HEK293 (cell line): Measurements from ENCODE around the gene SPTLC3.

Experiments
- CTCF ChIA-PET: fragments of 350-600 bp; formaldehyde crosslinking; extraction: SDS; loops from one replicate; lab custom pipeline; 2021; ENCODE audit warnings: antibody characterized with exemption; lab: Yijun Ruan, JAX
- POLR2A ChIA-PET: fragments of 300-600 bp; formaldehyde crosslinking; extraction: SDS; loops from one replicate; lab custom pipeline; 2020; ENCODE audit warnings: antibody characterized with exemption, inconsistent platforms; lab: Yijun Ruan, JAX
- H3K27ac ChIP-seq: fragments of 200-500 bp; sonication (Bioruptor generic); 2 replicates; pipeline ENCODE4 v1.5.1; 2014; ENCODE audit warnings: low read depth, low read length, control low read depth, inconsistent platforms; ENCODE audit errors: extremely low read depth
- H3K36me3 ChIP-seq, 2 experiments: fragments of 200-500 bp in 1 of 2; sonication (Bioruptor generic) in 1 of 2; 1 replicate in 1 of 2; 2 replicates in 1 of 2; pipeline ENCODE4 v1.5.1; 2014 to 2017; ENCODE audit warnings: inconsistent platforms in 2 of 2, low read length in 2 of 2; ENCODE audit not compliant: control insufficient read depth in 2 of 2, insufficient read depth in 1 of 2
- H3K4me1 ChIP-seq: fragments of 200-500 bp; sonication (Bioruptor generic); 2 replicates; pipeline ENCODE4 v1.5.1; 2014; ENCODE audit warnings: mild to moderate bottlenecking, low read length, inconsistent platforms; ENCODE audit not compliant: control insufficient read depth, insufficient read depth
- H3K4me3 ChIP-seq: 2 replicates; pipeline ENCODE4 v1.5.1; 2011; ENCODE audit warnings: low read depth, mild to moderate bottlenecking, control low read depth, low read length, moderate library complexity
- H3K9me3 ChIP-seq: fragments of 200-500 bp; sonication (Bioruptor generic); 2 replicates; pipeline ENCODE4 v1.5.1; 2014; ENCODE audit warnings: low read depth, low read length, inconsistent platforms; ENCODE audit not compliant: control insufficient read depth, insufficient read depth
- GLIS1 ChIP-seq: fragments of 450-650 bp; formaldehyde crosslinking; IDR thresholded peaks from 2 replicates; pipeline ENCODE4 v1.5.1; 2016; ENCODE audit warnings: missing biosample characterization, missing genetic modification characterization
- MYNN ChIP-seq: fragments of 450-650 bp; formaldehyde crosslinking; IDR thresholded peaks from 2 replicates; pipeline ENCODE4 v1.5.1; 2016; ENCODE audit warnings: missing biosample characterization, missing genetic modification characterization, borderline replicate concordance
- MZF1 ChIP-seq: fragments of 450-650 bp; formaldehyde crosslinking; IDR thresholded peaks from 2 replicates; pipeline ENCODE4 v1.5.1; 2017; ENCODE audit warnings: missing biosample characterization, missing genetic modification characterization, borderline replicate concordance
- RBAK ChIP-seq: fragments of 450-650 bp; formaldehyde crosslinking; IDR thresholded peaks from 2 replicates; pipeline ENCODE4 v1.5.1; 2016; ENCODE audit warnings: missing biosample characterization, missing genetic modification characterization
- TCF7L2 ChIP-seq: IDR thresholded peaks from 2 replicates; pipeline ENCODE4 v1.6.1; 2011; ENCODE audit warnings: low read depth, mild to moderate bottlenecking, inconsistent platforms, low read length, moderate library complexity, borderline replicate concordance
- WT1 ChIP-seq: fragments of 450-650 bp; formaldehyde crosslinking; IDR thresholded peaks from 2 replicates; pipeline ENCODE4 v1.5.1; 2016; ENCODE audit warnings: missing biosample characterization, missing genetic modification characterization
- ZBTB21 ChIP-seq: fragments of 450-650 bp; formaldehyde crosslinking; IDR thresholded peaks from 2 replicates; pipeline ENCODE4 v1.5.1; 2017; ENCODE audit warnings: missing biosample characterization, missing genetic modification characterization
- ZNF174 ChIP-seq: fragments of 450-650 bp; formaldehyde crosslinking; IDR thresholded peaks from 2 replicates; pipeline ENCODE4 v1.5.0; 2017; ENCODE audit warnings: missing biosample characterization, mild to moderate bottlenecking, missing genetic modification characterization
- ZNF214 ChIP-seq: fragments of 450-650 bp; formaldehyde crosslinking; IDR thresholded peaks from 2 replicates; pipeline ENCODE4 v1.5.1; 2017; ENCODE audit warnings: missing biosample characterization, mild to moderate bottlenecking, missing genetic modification characterization, borderline replicate concordance
- ZNF324 ChIP-seq: fragments of 450-650 bp; formaldehyde crosslinking; IDR thresholded peaks from 2 replicates; pipeline ENCODE4 v1.5.1; 2016; ENCODE audit warnings: missing biosample characterization, missing genetic modification characterization
- ZNF366 ChIP-seq: fragments of 450-650 bp; formaldehyde crosslinking; conservative IDR thresholded peaks from 2 replicates; pipeline ENCODE4 v1.5.1; 2016; ENCODE audit warnings: missing biosample characterization, missing genetic modification characterization
- ZNF404 ChIP-seq: fragments of 450-650 bp; formaldehyde crosslinking; IDR thresholded peaks from 2 replicates; pipeline ENCODE4 v1.5.1; 2017; ENCODE audit warnings: missing biosample characterization, missing genetic modification characterization
- ZNF473 ChIP-seq: fragments of 450-650 bp; formaldehyde crosslinking; IDR thresholded peaks from 2 replicates; pipeline ENCODE4 v1.5.1; 2017; ENCODE audit warnings: missing biosample characterization, missing genetic modification characterization
- ZNF501 ChIP-seq: fragments of 450-650 bp; formaldehyde crosslinking; IDR thresholded peaks from 2 replicates; pipeline ENCODE4 v1.5.1; 2016; ENCODE audit warnings: missing biosample characterization, missing genetic modification characterization
- ZNF510 ChIP-seq: fragments of 450-650 bp; formaldehyde crosslinking; IDR thresholded peaks from 2 replicates; pipeline ENCODE4 v1.5.1; 2018; ENCODE audit warnings: mild to moderate bottlenecking, missing genetic modification characterization, missing biosample characterization; ENCODE audit not compliant: insufficient replicate concordance
- ZNF571 ChIP-seq: fragments of 450-650 bp; formaldehyde crosslinking; IDR thresholded peaks from 2 replicates; pipeline ENCODE4 v1.5.0; 2017; ENCODE audit warnings: missing biosample characterization, missing genetic modification characterization
- ZNF658 ChIP-seq: fragments of 450-650 bp; formaldehyde crosslinking; IDR thresholded peaks from 2 replicates; pipeline ENCODE4; 2016; ENCODE audit warnings: missing biosample characterization, missing genetic modification characterization
- ZNF776 ChIP-seq: fragments of 450-650 bp; formaldehyde crosslinking; IDR thresholded peaks from 2 replicates; pipeline ENCODE4 v1.5.0; 2017; ENCODE audit warnings: missing biosample characterization, missing genetic modification characterization, borderline replicate concordance
- TF ChIP-seq, protein P1 (sequence below): fragments of 450-650 bp; formaldehyde crosslinking; IDR thresholded peaks from 2 replicates; pipeline ENCODE4 v1.5.1; 2017; ENCODE audit warnings: missing biosample characterization, missing genetic modification characterization
- TF ChIP-seq, protein P2 (sequence below): fragments of 450-650 bp; formaldehyde crosslinking; IDR thresholded peaks from 2 replicates; pipeline ENCODE4 v1.5.1; 2016; ENCODE audit warnings: missing biosample characterization, missing genetic modification characterization
- TF ChIP-seq, protein P3 (sequence below): fragments of 450-650 bp; formaldehyde crosslinking; IDR thresholded peaks from 2 replicates; pipeline ENCODE4 v1.5.1; 2016; ENCODE audit warnings: missing biosample characterization, missing genetic modification characterization
- TF ChIP-seq, protein P4 (sequence below): fragments of 450-650 bp; formaldehyde crosslinking; IDR thresholded peaks from 2 replicates; pipeline ENCODE4 v1.5.1; 2016; ENCODE audit warnings: missing biosample characterization, missing genetic modification characterization

The SPTLC3 gene

DNA sequence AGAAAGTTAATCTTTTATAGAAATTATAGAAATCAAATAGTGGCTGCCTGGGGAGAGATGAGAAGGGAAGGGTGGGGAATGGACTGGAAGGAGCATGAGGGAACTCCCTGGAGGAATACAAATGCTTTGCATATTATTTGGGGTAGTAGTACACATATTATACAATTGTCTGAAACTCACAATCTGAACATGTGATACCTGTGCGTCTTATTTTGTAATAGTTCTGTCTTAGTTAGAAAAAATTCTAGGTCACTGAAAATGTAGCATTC lies 30.7 kb upstream of the SPTLC3 start:
- CTCF ChIA-PET: no interaction called here
- TF ChIP-seq ZBTB21 (tag by site-specific recombination) (no peak), ZNF776 (no peak), ZNF174 (no peak), MYNN (tag by site-specific recombination) (no peak), ZNF366 (no peak)
- TF ChIP-seq, all 188 proteins: peak for 0

DNA sequence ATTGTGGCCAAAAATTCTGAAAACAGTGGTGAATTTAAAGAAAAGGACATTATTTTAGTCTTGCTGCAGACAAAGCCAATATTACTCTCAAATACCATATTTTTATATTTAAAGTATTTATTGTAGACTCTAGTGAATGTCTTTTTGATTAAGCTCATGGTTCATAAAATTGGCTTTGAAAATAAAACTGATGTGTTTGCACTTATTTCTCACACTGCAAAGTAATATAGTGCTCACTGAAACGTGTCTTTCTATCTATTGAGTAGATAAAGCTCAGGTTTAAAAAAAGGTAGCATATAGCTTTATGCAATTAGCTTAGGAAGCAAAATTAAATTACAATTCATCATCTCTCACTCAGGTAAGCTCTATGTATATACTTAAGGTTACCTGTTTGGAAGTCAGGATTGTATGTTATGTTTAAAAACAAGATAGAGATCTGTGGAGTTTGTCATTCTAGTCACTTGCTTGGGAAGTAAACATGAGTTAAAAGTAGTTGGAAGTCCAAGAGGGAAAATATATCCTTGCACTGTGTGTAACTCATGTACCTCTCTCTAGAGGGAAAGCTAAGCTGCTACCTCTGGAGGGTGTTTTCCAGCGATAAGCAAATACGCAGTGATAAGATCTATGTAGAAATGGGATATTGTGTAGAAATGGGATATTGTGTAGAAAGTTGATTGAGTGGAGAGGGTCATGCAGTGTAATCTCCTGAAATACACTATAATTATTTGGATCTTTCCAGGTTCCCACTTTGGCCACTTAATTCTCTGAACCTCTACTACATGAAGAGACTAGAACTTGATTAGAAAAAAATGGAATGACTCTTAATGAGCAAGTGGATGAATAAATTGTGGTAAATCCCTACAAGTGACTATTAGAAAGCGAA lies 29.9 kb upstream of the SPTLC3 start:
- ChIA-PET CTCF (interaction anchor here (0.9 kb wide), 2 partner anchors 9 to 126 kb away, joined by 4 to 5 read pairs; no protein-coding TSS in a partner anchor), POLR2A (no interaction called here)
- H3K36me3 ChIP-seq: no peaks in the 10 kb centered on the region
- H3K27ac ChIP-seq: no peak overlapping the region
- H3K9me3 ChIP-seq: no peaks in the 10 kb centered on the region
- H3K4me3 ChIP-seq: no peak overlapping the region
- no peaks in the 10 kb centered on the region for H3K4me1 ChIP-seq
- TF ChIP-seq ZNF501 (tag by site-specific recombination): no peak
- TF ChIP-seq, protein P1, sequence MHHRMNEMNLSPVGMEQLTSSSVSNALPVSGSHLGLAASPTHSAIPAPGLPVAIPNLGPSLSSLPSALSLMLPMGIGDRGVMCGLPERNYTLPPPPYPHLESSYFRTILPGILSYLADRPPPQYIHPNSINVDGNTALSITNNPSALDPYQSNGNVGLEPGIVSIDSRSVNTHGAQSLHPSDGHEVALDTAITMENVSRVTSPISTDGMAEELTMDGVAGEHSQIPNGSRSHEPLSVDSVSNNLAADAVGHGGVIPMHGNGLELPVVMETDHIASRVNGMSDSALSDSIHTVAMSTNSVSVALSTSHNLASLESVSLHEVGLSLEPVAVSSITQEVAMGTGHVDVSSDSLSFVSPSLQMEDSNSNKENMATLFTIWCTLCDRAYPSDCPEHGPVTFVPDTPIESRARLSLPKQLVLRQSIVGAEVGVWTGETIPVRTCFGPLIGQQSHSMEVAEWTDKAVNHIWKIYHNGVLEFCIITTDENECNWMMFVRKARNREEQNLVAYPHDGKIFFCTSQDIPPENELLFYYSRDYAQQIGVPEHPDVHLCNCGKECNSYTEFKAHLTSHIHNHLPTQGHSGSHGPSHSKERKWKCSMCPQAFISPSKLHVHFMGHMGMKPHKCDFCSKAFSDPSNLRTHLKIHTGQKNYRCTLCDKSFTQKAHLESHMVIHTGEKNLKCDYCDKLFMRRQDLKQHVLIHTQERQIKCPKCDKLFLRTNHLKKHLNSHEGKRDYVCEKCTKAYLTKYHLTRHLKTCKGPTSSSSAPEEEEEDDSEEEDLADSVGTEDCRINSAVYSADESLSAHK (tag by site-specific recombination): no peak
- TF ChIP-seq MZF1 (tag by site-specific recombination): no peak
- TF ChIP-seq, protein P2, sequence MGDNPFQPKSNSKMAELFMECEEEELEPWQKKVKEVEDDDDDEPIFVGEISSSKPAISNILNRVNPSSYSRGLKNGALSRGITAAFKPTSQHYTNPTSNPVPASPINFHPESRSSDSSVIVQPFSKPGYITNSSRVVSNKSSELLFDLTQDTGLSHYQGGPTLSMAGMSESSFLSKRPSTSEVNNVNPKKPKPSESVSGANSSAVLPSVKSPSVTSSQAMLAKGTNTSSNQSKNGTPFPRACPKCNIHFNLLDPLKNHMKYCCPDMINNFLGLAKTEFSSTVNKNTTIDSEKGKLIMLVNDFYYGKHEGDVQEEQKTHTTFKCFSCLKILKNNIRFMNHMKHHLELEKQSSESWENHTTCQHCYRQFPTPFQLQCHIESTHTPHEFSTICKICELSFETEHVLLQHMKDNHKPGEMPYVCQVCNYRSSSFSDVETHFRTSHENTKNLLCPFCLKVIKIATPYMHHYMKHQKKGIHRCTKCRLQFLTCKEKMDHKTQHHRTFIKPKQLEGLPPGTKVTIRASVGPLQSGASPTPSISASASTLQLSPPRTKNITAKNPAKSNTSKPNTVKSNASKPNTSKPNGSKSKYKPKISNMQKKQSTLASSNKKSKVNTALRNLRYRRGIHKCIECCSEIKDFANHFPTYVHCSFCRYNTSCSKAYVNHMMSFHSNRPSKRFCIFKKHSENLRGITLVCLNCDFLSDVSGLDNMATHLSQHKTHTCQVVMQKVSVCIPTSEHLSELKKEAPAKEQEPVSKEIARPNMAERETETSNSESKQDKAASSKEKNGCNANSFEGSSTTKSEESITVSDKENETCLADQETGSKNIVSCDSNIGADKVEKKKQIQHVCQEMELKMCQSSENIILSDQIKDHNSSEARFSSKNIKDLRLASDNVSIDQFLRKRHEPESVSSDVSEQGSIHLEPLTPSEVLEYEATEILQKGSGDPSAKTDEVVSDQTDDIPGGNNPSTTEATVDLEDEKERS: no peak
- TF ChIP-seq ZNF510: no peak
- no peak for TF ChIP-seq WT1
- TF ChIP-seq, protein P3, sequence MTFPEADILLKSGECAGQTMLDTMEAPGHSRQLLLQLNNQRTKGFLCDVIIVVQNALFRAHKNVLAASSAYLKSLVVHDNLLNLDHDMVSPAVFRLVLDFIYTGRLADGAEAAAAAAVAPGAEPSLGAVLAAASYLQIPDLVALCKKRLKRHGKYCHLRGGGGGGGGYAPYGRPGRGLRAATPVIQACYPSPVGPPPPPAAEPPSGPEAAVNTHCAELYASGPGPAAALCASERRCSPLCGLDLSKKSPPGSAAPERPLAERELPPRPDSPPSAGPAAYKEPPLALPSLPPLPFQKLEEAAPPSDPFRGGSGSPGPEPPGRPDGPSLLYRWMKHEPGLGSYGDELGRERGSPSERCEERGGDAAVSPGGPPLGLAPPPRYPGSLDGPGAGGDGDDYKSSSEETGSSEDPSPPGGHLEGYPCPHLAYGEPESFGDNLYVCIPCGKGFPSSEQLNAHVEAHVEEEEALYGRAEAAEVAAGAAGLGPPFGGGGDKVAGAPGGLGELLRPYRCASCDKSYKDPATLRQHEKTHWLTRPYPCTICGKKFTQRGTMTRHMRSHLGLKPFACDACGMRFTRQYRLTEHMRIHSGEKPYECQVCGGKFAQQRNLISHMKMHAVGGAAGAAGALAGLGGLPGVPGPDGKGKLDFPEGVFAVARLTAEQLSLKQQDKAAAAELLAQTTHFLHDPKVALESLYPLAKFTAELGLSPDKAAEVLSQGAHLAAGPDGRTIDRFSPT (tag by site-specific recombination): no peak
- TF ChIP-seq ZNF473 (tag by site-specific recombination): no peak
- TF ChIP-seq GLIS1 (tag by site-specific recombination): no peak
- no peak for TF ChIP-seq ZNF658 (tag by site-specific recombination)
- no peak for TF ChIP-seq RBAK (tag by site-specific recombination)
- TF ChIP-seq ZNF214 (tag by site-specific recombination): no peak
- TF ChIP-seq ZNF571 (tag by site-specific recombination): no peak
- TF ChIP-seq, protein P4, sequence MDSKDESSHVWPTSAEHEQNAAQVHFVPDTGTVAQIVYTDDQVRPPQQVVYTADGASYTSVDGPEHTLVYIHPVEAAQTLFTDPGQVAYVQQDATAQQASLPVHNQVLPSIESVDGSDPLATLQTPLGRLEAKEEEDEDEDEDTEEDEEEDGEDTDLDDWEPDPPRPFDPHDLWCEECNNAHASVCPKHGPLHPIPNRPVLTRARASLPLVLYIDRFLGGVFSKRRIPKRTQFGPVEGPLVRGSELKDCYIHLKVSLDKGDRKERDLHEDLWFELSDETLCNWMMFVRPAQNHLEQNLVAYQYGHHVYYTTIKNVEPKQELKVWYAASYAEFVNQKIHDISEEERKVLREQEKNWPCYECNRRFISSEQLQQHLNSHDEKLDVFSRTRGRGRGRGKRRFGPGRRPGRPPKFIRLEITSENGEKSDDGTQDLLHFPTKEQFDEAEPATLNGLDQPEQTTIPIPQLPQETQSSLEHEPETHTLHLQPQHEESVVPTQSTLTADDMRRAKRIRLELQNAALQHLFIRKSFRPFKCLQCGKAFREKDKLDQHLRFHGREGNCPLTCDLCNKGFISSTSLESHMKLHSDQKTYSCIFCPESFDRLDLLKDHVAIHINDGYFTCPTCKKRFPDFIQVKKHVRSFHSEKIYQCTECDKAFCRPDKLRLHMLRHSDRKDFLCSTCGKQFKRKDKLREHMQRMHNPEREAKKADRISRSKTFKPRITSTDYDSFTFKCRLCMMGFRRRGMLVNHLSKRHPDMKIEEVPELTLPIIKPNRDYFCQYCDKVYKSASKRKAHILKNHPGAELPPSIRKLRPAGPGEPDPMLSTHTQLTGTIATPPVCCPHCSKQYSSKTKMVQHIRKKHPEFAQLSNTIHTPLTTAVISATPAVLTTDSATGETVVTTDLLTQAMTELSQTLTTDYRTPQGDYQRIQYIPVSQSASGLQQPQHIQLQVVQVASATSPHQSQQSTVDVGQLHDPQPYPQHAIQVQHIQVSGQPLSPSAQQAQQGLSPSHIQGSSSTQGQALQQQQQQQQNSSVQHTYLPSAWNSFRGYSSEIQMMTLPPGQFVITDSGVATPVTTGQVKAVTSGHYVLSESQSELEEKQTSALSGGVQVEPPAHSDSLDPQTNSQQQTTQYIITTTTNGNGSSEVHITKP (tag by site-specific recombination): no peak
- TF ChIP-seq ZNF324 (tag by site-specific recombination): no peak
- no peak for TF ChIP-seq ZNF404 (tag by site-specific recombination)
- no peak for TF ChIP-seq TCF7L2

More for the DNA sequence above, 30.7 kb upstream of the SPTLC3 start:
- no peaks in the 10 kb centered on the region for H3K36me3 ChIP-seq
- no peak overlapping the region for H3K4me3 ChIP-seq
- no peak overlapping the region for H3K27ac ChIP-seq
- H3K4me1 ChIP-seq: no peaks in the 10 kb centered on the region
- POLR2A ChIA-PET: no interaction called here
- H3K9me3 ChIP-seq: no peaks in the 10 kb centered on the region
